HG02588 (cell line): ENCODE results near the gene METTL6.
"Not testable (repeated sequence)": the region's sequence is repeated elsewhere in the genome, so short reads cannot be mapped to it uniquely, and the experiment has no call there.

Experiments used
- ATAC-seq: cut with Tn5 transposase; IDR thresholded peaks from one replicate; pipeline ENCODE4 v1.9.1; 2021; ENCODE audit warnings: mild to moderate bottlenecking, moderate library complexity; ENCODE audit not compliant: unreplicated experiment

Gene METTL6

DNA sequence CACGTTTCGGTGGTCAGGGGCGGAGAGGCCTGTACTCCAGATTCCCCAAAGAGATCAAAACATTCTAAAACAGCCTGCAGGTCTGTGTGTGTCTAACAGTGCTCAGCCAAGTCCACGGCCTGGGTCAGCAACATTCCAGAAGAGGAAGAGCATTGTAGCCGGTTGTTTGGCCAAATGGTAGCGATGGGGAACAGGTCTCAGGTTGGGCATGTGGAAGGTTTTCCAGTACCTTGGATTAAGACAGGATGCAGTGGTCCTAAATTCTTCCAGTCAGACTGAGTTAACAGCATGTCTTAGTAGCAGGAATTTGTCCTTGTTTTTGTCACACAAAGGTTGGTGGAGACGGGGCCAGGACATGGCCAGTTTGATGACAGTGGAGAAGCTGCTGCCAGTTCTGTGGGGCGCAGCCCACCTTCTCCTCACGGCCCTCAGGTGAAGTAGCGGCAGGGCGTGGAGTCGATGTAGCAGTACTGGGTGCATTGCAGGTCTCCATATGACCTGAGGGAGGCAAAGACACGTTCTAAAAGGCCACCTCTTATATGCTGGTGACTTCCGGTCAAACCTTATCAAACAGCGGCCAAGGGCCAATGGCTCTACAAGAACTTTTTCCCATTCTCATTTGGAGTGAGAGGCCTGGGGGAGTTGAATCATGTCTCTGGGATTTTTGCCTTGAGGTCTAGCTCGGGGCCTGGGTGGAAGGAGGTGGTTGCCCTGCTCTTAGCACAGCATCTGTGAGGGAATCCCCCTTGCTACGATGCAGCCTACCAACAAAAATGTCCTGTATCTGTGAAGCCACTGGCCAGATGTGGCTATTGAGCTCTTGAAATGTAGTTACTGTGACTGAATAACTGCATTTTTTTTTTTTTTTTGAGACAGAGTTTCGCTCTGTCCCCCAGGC, 24.1 kb upstream of the METTL6 start:
- no peak for ATAC-seq

DNA sequence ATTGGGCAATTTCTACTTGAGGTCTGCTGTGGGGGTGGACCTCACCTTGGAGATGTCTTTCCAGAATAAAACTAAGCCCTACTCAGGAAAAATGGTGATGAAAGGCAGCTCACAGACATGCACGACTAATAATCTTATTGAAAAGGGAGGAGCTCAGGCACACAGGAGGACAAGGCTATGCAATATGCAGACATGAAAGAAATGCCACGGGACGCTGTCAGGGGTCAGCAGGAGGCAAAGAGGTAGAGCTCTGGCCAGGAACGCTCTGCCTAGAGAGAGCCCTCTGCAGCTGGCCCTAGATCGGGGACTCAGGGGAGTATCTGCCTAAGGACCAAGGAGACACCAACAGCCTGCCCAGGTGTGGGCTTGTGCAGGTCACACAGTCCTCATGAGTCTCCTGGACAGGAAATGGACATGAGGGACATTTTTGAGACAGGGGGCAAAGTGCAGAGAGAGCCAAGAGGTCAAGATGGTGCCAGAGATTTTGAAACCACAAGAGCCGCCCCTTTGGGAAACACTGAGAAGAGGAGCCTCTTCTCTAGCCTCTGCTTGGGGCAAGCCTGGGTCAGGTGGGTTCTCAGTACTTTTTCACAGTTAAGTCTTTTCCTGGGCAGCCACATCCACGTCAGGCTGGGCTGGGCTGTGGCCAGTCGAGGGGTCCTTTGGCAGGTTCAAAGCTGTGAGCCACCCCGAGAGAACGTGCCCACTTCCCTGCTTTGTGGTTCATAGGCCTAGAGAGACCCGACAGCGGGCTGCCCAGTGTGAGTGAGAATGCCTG, 23.3 kb upstream of the METTL6 start:
- no peak for ATAC-seq

- ATAC-seq = no peak
Observed at GRCh38 chr3:15449489-15450224, 22.3 kb upstream of the METTL6 start.

DNA sequence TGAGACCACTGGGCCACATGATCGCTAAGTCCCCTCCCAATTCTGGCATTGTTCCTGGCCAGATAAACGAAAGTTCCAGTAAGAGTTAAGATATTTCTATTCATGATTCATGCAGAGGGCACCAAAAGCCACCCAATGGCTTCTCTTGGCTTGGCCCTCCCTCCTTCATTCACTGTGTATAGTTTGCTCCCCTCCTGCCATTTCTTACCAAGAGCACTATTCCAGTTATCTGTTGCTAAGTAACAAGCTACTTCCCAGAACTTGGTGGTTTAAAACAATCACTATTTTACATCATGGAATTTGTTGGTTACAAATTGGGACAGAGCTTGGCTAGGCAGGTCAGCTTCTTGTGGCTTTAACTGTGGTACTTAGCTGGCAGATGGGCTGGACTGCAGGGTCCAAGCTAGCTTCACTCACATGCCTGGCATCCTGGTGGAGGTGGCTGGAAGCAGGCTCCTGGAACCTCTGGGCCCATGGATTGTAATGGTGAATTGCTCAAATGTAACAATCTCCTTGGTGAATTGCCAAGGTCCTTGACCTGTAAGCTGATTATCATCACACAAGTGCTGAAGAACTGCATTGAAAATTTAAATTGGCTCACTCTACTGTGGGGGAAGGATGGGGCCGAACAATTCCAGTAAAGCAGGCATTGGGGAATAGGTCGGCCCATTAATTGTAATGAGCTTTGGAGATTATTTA, 16.6 kb upstream of the METTL6 start:
- no peak for ATAC-seq

- no peak for ATAC-seq
Observed at GRCh38 chr3:15440891-15441290, 13.5 kb upstream of the METTL6 start.

- no peak for ATAC-seq
Observed at GRCh38 chr3:15439476-15439875, 12.1 kb upstream of the METTL6 start.

DNA sequence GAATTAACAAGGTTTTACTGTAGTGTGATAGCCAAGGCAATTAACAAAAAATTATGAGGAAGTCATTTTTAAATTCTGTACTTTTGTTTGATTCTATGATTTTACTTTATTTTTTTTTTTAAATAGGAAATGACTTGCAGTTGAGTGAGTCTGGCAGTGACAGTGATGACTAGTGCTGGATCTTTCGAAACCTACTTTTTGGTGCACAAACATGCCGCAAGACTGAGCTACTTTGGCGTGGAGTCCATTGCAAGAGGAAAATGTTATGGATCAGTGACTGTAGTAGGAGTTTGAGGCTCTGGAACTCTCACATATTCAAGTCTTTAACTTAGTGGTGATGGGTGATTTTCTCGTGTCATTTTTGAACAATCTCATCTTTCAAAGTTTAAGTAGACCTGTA, 11.6 kb upstream of the METTL6 start:
- no peak for ATAC-seq

GRCh38 chr3:15436246-15436645, 8.9 kb upstream of the METTL6 start:
- no peak for ATAC-seq

DNA sequence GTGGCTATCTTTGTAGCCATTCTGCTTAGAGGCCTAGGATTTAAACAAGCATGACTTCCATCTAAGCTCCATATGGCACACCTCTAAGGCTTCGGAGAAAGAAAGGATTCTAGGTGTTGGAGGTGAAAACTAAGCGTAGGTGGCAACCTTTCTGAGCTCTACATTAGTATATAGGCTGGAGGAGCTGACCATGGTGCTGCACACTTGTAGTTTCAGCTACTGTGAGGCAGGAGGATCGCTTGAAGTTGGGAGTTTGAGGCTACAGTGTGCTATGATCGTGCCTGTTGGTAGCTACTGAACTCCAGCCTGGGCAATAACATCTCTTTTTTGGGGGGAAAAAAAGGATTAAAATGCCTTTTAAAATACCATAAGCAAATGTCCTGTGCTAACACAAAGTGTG, 7.4 kb upstream of the METTL6 start:
- no peak for ATAC-seq

- no peak for ATAC-seq
Observed at GRCh38 chr3:15433531-15433930, 6.2 kb upstream of the METTL6 start.

DNA sequence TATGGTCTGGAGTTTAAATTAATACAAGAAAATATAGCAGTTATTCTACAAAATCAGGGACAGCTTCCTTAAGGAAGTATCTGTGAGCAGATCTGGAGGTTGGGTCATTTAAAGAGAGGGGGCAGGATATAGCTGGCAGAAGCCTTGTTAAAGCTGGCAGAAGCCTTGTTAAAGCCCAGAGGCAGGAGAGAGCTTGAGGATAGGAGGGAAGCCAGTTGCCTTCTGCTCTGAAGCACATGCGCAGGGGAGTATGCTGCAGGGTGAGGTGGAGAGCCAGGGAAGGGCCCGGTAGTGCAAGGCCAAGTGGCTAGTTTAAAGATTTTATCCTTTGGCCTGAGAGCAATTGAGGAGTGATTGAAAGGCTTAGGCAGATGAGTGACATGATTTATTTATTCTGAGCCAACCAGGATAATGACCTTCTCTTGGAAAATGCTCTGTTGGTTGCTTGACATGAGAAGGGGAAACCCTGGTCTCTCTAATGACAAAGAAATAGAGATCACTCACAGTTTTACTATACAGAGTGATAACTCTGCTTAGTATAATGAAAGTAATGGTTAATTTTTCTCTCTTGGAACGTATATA, 4.0 kb upstream of the METTL6 start:
- ATAC-seq = no peak

DNA sequence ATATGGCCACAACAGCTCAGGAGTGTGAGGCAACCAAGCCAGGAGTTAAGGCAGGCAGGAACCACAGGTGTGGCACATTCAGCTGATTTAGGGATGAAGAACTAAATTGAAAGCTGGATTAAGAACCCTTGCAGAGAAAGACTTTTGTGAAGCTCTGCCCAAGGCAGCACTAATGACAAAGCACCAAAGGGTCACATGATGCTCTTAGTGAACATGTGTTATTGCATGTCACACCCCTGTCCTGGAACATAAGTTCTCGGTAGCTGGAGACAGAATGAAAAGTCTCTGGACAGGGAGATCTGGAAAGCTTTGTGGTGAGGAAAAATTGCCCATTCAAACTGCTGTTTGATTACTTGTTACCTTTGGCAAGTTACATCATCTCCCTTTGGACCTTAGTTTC, 3.3 kb upstream of the METTL6 start:
- ATAC-seq = no peak

DNA sequence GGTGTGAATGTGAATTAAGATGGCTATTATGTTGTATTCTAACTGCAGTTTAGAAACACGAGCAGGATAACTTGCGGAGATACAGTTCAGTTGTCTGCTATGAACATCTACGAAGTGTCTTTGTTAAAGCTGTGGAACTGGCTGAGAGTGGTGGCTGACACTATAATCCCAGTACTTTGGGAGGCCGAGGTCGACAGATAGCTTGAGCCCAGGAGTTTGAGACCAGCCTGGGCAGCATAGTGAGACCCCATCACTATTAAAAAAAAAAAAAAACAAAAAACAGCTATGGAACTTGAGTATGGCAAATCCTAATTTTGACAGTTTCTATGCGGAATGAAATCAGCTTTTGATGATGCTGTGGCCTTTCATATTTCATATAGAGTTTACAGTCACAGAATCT, 1.7 kb upstream of the METTL6 start:
- no peak for ATAC-seq

GRCh38 chr3:15428539-15428938, 1.2 kb upstream of the METTL6 start:
- no peak for ATAC-seq

GRCh38 chr3:15427981-15428380, 637 bp upstream of the METTL6 start:
- ATAC-seq = no peak

DNA sequence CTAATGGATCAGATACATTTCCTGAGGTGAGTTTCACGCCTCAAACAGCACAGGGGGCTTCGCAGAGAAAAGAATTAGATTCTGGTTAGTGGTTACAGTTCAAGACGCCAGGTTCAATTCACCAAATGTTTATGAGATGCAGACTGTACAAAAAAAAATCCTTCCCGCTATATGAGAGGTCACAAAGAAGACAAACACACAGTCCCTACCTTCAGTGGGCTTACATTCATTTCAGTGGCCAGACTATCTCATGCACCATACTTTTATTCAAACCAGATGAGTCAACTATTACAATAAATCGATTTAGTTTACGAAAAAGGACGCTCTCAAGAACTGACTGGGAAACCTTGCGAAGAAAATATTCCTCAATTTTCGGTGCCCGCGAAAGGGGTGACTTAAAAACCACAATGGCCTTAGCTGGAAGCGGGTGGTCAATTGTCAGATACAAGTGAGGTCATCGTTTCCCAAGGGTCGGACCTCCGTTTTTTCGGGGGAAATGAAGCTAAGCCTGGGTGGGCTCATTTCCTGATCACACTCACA, 695 bp downstream of the METTL6 start:
- no peak for ATAC-seq

- ATAC-seq = no peak
Observed at GRCh38 chr3:15420871-15421270, 6.5 kb downstream of the METTL6 start.

DNA sequence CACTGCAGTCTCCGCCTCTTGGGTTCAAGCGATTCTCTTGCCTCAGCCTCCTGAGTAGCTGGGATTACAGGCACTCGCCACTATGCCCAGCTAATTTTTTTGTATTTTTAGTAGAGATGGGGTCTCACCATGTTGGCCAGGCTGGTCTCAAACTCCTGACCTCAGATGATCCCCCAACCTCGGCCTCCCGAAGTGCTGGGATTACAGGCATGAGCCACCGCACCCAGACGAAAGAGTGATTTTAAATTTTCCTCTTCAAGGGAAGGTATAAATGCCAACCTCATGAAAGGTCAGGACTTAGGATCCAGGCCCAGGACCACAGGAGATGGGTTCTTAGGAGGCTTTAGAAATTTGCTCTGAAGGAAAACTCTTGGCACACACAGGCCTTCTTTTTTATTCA, 16.4 kb downstream of the METTL6 start:
- ATAC-seq = not testable (repeated sequence)

DNA sequence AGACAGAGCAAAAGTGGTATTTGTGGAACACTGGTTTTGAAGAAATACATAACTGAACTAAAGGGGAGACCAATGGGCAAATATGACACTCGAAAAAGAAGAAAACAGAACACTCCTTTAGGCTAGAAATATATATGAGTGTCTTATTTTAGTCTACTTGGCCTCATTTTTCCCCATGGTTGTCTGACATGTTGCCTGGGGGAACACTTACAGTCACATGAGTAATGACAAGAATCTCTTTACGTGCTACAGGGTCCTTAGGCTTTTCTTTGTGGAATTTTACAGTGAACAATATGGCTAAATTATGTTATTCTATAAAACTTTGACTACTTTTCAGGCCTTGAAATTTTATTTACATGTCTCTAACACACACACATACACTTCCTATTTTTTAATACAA, 17.6 kb downstream of the METTL6 start:
- no peak for ATAC-seq

DNA sequence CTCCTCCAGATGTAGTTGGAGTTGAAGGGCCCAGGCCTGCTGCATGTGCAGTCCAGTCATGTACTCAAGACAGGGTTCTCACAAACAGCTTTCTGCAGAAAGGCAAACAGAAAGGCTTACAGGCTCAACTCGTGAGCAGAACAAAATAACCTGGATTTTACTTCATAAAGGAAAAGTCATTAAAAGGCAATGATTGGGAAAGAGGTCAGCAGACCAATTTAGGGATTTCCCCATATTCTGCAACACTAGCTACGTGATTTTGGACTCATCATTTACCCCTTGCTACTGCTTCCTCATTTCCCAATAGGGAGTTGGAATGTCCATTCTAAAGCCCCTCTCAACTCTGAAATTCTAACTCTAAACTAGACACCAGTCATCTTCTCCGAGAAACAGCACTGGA, 18.1 kb downstream of the METTL6 start:
- no peak for ATAC-seq
